Lower leg skin (tissue), 4 donors: ENCODE results near the gene DOCK9. TPM values are rescaled to one million over a fixed set of nuclear protein-coding genes. Genes with fewer than 3 reads are reported as not detected.

ENCODE experiments used
- DNase-seq, 2 donors: peaks; one replicate each; pipeline ENCODE4 v3.0.0-alpha.2; 2019; ENCODE audit warnings: low spot score in 2 of 2
- H3K4me3 ChIP-seq: fragments of 200-600 bp; sonication (generic); 2 replicates; pipeline ENCODE4 v1.5.1; 2017; ENCODE audit warnings: mild to moderate bottlenecking, low read depth; ENCODE audit not compliant: poor library complexity, severe bottlenecking
- POLR2A ChIP-seq, 2 donors: fragments of 450-650 bp; IDR thresholded peaks; one replicate each; pipeline ENCODE4 v1.6.1; 2016 to 2017; ENCODE audit warnings: antibody characterized with exemption in 2 of 2, mild to moderate bottlenecking in 1 of 2, moderate library complexity in 1 of 2
- WGBS, 2 donors: methylation state at CpG; one replicate each; pipeline ENCODE4 v1.1.5; 2018; 5-methylcytosine and 5-hydroxymethylcytosine counted together
- intact Hi-C: fragments of 100-400 bp; cut with DNase I; formaldehyde crosslinking; loops from one replicate; pipeline ENCODE4 v1.15.0; 2023; ENCODE audit warnings: low total_unique reads
- total RNA-seq, 4 donors: library from RNA; depleted of rRNA; stranded (reverse); fragments of >200 nt; gene quantifications; one replicate each; pipeline ENCODE4 v1.1.0, GENCODE V29; 2016
- TF ChIP-seq, protein P1 (sequence below), 3 donors: fragments of 450-650 bp; IDR thresholded peaks; one replicate each; pipeline ENCODE4 v1.5.1; 2016; ENCODE audit warnings: antibody characterized with exemption in 3 of 3, mild to moderate bottlenecking in 3 of 3, moderate library complexity in 2 of 3

The DOCK9 gene
- total RNA-seq, 4 donors from 2014 or later = 189 to 292 (median 271) TPM

DNA sequence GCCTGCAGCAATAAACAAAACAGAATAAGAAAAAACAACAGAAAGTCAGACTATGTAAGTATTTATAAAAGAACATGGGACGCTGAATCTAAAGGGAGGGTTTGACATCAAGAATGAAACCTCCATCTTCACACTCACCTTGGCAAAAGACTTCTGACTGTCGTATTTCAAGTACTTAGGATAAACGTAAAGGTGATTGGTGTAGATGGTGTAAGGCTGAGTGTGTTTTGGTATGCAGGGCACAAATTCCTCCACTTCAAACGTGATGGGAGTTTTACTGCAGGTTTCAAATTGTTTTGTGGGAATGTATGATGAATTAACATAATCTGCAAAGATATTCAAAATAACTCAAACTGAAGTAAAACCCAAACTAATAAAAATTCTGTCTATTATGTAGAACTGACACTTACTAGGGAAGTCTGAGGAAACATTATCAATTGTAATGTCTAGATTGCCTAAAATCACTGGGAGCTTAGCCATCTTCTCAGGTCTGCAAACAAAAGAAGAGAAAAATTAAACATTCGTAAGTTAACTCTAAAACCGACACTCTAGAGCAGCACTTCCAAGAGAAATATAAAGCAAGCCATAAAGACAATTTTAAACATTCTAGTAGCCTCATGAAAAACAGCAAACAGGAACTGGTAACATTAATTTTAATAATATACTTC is 89.5 kb downstream of the DOCK9 start:
- TF ChIP-seq, protein P1, sequence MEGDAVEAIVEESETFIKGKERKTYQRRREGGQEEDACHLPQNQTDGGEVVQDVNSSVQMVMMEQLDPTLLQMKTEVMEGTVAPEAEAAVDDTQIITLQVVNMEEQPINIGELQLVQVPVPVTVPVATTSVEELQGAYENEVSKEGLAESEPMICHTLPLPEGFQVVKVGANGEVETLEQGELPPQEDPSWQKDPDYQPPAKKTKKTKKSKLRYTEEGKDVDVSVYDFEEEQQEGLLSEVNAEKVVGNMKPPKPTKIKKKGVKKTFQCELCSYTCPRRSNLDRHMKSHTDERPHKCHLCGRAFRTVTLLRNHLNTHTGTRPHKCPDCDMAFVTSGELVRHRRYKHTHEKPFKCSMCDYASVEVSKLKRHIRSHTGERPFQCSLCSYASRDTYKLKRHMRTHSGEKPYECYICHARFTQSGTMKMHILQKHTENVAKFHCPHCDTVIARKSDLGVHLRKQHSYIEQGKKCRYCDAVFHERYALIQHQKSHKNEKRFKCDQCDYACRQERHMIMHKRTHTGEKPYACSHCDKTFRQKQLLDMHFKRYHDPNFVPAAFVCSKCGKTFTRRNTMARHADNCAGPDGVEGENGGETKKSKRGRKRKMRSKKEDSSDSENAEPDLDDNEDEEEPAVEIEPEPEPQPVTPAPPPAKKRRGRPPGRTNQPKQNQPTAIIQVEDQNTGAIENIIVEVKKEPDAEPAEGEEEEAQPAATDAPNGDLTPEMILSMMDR (IDR thresholded peaks at IDR 0.05) = no peak
- TF ChIP-seq POLR2A (IDR thresholded peaks at IDR 0.05) = no peak
- intact Hi-C loops = no loop called here
- WGBS, 2 donors = 89% methylated on average over 6 of the region's 6 CpGs
- no peak overlapping the region for H3K4me3 ChIP-seq
- no peak for DNase-seq

DNA sequence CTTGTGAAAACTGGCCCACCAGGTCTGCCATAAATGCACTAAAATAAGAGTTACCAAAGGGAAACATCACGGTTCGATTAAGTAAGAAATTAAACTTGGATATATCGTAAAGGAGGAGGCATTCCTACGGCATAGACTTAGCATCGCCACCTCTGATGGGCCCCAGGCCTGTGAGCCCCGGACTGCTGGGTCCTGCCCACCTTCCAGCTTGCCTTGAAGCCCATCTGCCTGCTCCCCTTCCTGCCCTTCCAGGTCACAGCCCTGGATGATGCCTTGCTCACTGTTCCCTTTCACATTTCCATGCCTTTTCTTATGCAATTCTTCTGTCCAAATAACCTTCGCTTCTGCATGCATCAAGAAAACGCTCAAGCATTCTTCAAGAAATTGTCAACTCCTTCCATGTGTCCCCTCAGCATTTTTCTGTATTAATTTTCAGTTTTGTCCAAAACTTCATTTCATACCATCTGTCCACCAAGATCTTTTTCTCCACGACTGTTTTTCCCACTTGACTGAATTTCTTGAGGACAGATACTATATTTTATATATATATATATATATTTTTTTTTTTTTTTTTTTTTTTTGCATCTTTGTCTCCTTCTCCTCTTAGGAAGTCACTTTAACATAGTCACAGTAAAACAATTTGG is 91.2 kb downstream of the DOCK9 start:
- 96 to 97% methylated on average over 9 of the region's 9 CpGs for WGBS, 2 donors
- H3K4me3 ChIP-seq = no peak overlapping the region
- intact Hi-C loops = no loop called here
- DNase-seq = no peak
- TF ChIP-seq, protein P1 (IDR thresholded peaks at IDR 0.05) = no peak
- no peak for TF ChIP-seq POLR2A (IDR thresholded peaks at IDR 0.05)

DNA sequence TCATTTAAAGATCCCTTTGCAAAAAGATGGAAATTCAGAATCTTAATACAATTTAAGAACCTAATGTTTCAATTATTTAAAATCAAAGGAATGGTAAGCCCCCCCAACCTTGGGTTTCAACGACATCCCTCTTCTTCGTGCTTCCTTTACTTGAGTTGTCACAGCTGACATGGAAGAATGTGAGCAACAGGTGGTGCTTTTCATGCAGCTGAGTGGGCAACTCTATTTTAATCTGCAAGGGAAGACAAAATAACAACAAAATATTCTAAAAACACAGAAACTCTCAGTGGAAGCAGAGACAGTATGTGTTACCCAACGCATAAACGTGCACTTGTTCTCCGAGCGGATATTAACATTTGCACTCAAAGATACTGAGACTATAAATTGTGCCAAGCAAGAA is 92.3 kb downstream of the DOCK9 start:
- no peak for DNase-seq
- no peak overlapping the region for H3K4me3 ChIP-seq
- intact Hi-C loops = no loop called here
- 95 to 96% methylated on average over 6 of the region's 6 CpGs for WGBS, 2 donors
- no peak for TF ChIP-seq POLR2A (IDR thresholded peaks at IDR 0.05)
- TF ChIP-seq, protein P1 (IDR thresholded peaks at IDR 0.05) = no peak

DNA sequence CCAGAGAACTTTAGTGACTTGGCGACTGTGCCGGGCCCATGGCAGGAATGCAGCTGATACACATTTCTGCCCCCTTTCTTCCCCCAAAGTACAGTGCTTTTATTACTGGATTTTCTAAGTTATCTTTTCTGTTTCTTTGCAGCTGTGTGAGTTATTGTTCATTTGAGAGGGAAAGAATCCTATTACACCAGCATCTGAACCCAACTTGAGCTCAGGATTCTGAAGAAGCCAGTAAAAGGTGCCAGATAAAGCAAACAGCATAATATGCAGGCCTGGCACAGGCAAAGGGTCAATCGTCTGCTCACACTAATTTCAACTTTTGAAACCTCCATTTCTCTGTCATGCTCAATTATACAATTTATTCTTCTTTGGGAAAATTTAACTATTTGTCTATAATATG is 93.9 kb downstream of the DOCK9 start:
- no peak for DNase-seq
- WGBS, 2 donors = 53 to 58% methylated on average over 3 of the region's 3 CpGs
- TF ChIP-seq POLR2A (IDR thresholded peaks at IDR 0.05) = no peak
- TF ChIP-seq, protein P1 (IDR thresholded peaks at IDR 0.05) = no peak
- no peak overlapping the region for H3K4me3 ChIP-seq
- intact Hi-C loops = no loop called here

DNA sequence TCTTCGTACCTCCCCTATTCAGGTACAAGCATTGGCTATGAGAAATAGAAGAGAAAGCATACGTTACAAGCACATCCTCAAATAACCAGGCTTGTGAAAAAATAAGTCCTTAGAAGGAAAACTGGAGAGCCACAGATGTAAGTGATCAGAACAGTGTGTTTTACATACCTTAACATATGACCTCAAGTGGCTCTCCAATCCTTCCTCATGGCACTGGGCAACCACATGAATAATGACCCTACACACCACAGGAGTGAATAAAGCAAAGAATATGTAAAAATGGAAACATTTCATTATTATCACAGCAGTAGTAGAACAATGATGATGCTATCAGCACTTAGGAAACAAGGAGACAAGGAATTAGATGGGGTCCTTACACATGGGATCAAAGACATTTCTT is 96.5 kb downstream of the DOCK9 start:
- intact Hi-C loops = no loop called here
- WGBS, 2 donors = 95 to 100% methylated on average over 2 of the region's 2 CpGs
- DNase-seq = no peak

More for the DNA sequence above, 96.5 kb downstream of the DOCK9 start:
- no peak overlapping the region for H3K4me3 ChIP-seq
- TF ChIP-seq, protein P1 (IDR thresholded peaks at IDR 0.05) = no peak
- no peak for TF ChIP-seq POLR2A (IDR thresholded peaks at IDR 0.05)
